HS-27A (cell line): ENCODE data around the gene KRT80.

Experiments used
- DNase-seq: peaks from one replicate; pipeline ENCODE4 v3.0.0-alpha.2; 2012; ENCODE audit warnings: low read depth, missing footprints

KRT80 gene

DNA sequence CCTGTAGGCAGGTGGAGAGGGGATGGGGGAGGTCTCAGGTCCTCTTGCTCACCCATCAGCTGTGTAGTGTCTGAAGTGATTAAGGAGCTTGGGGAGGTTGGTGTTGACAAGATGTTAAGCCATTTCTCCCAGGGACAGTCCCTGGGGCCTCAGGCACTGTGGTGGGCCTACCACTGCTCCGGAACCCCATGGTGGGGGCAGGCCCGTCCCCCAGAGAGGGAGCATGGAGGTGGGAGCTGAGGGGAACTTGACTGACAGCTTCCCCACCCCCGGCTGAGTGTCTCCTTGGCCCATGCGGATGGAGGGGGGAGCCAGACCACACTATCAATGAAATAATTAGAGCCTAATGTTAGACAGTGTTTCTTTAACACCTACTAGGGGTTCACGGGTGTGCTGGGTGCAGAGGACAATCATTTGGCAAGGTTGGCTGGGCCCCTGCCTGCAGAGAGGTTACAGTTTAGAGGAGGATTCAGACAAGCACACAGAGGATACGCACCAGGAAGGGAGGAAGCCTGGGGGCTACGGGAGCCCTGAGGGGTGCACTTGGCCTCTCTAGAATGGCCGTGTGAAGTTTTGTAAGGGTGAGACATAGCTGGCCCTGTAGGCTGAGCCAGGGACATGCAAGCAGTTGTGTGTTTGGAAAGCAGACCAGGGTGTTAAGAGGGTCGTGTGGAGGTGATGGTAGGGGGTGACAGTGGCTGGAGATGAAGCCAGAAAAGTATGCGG, 19.3 kb upstream of the KRT80 start:
- no peak for DNase-seq

DNA sequence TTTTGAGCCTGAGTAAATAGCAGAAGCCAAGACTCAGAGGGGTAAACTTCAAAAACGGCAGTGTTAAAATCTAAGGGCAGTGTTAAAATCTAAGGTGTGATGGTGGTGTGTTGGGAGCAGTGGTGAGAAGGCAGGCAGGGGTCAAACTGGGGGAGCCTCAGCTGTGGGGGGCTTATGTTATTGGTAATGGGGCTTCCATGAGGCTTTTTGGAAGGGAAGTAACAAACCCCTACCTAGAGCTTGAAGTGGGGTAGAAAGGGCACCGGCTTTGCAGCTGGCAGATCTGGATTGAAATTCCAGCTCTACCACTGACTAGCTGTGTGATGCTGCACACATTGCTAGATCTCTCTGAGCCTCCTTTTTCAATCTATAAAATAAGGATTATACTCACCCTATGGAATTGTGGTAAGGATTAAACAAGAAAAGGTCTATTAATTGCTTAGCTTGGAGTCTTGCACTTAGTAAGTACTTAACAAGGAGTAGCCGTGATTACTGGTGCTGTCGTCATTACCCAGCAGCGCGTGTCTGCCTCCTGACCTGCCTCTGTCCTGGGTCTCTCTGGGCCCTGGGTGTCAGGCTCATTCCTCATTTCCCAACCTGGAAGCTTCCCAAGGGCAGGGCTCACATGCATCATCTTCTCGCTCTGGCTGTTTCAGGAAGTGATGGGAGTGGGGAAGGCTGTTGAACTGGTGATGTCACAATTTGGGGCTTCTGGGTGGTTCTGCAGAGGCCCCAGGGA, 18.5 kb upstream of the KRT80 start:
- no peak for DNase-seq

DNA sequence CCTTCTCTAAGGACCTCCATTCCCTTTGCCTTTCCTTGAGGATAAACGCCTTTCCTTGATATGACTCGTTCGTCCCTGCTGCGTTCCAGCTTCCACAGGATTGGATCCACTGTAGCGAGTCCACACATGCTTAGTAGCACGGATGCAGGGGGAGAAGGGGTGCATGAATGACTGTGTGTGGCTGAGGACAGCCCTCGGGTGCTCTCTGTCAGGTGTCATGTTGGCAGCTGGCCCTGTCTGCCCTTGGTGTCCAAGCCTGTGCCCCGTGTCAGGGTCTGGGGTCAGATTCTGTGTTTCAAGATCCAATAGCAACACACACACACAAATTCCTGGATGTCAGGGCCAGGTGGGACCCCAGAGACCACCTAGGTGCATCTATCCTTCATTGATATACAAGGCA, 17.5 kb upstream of the KRT80 start:
- no peak for DNase-seq

DNA sequence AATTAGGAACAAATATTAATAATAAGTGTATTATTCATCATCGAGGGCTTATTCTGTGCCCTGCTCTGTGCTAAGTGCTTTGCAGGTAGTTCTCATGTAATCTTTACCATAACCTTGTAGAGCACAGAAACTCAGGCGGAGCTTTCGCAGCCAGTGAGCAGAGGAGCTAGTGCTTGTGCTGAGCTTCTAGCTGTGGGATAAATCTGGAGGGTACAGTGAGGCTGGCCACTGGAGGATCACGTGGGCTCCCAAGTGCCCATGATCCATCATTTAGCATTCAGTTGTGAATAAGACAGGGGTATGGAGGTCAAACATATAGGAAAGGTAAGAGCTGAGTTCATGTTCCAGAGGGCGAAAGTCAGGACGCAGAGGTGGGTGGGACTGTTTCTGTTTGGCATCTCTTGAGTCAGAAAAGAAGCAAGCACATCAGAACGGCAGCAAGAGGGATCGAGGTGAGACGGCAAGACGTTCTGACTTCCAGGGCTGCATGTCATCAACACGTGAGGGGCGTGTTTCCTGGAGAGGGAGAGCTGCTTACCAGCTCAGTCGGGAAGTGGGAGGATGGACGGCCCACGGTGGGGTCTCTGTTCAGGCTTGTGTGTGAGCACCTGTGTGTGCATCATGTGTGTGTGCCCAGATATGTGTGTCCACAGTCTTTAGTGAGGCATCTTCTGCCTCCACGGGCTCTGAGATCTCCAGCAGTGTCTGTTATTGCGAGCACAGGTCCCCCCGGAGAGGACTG, 16.8 kb upstream of the KRT80 start:
- no peak for DNase-seq

DNA sequence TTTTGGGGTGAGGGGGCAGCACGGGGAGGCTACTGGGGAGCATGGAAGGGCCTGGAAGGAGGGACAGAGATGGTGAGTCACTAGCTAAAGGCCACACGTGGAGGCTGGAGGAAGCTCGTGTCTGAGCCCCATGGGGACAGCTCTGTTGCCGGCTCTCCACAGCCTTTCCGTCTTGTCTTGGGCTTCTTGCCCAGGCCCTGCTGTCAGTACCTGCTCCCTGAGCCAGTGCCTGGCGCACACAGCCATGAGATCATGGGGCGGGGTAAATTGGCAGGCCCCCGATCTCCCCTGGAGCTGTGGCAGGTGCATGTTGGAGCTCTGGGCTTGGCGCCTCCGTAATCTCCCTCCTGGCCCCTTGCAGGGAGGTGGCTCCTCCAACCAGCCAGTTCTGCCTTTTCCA, 16.1 kb upstream of the KRT80 start:
- no peak for DNase-seq

DNA sequence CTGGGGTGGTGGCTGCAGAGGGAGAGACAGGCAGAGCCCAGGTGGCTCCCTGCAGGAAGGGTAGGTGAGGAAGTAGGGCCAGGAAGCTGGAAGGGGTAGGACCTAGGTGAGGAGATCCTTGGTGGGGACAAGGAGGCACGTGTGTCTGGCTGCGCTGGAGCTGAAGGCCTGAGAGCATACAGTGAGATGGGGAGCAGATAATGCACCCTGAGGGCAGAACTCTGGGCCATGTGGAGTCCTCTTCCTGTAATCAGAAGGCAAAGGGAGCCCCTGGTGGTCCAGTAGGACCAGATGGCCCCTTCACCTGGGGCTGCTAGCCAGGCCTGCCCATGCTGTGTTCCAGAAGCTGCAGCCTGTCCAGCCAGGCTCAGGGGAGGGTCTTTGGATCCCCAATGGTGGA, 15.3 kb upstream of the KRT80 start:
- no peak for DNase-seq

DNA sequence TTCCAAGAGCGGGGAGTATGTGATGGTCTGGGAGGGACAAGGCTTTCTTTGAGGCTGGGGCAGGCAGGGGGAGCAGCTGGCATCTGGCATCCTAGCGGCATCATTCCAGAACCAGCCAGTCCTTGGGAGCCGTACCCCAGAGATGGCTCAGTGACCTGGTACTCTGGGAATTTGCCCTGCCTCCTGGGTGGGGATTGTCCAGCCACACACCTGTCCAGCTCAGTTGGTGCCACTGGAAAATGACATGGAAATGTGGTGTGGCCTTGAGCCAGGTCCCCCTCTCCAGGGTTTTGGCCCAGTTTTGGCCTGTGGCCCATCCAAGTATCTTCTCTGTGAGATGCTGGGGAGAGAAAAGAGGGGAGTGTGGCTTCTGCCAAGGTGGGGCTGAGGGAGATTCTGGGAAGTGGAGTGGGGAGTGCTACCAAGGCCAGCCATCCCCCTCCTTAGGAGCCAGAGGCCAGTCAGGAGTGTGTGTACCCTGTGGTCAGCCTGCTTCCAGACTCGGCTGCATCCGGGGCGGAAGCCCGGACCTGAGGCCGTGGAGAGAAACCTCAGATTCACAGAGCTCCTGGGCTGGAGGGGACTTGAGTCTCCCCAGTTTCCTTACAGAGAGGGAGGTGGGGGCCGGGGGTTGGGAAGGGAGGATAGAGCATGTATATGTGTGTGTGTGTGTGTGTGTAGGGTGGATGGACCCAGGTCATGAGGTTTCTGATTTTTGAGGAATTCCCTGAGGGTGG, 14.7 kb upstream of the KRT80 start:
- no peak for DNase-seq

DNA sequence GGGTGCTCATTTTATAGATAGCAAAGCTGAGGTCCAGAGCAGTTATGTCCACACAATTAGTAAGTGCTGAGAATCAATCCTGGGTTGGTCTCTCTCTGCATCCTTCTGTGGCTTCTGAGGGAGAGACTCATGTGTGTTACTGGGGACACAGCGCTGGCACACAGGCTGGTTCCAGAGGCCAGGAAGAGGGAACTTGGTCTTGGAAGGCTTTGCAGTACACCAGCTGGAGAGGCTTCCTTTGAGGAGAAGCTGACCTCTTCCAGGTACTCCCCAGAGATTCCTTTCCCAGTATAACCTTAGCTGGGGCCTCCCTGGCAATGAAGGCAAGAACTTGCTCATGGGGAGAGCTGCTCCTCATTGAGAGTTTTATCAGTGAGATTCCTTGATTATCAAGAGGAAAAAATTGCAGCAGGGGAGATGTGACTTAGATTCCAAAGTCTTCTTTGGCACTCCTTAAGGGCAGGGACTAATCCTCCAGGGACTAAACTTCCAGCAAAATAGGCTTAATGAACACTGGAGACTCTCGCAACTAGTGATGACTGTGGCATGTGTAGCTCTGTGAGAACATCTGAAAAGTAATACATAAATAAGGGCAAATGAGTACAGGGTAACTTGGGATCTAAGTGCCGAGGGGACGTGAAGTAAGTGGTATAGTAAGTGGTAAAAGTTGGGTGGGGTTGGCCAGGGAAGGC, 13.9 kb upstream of the KRT80 start:
- no peak for DNase-seq

DNA sequence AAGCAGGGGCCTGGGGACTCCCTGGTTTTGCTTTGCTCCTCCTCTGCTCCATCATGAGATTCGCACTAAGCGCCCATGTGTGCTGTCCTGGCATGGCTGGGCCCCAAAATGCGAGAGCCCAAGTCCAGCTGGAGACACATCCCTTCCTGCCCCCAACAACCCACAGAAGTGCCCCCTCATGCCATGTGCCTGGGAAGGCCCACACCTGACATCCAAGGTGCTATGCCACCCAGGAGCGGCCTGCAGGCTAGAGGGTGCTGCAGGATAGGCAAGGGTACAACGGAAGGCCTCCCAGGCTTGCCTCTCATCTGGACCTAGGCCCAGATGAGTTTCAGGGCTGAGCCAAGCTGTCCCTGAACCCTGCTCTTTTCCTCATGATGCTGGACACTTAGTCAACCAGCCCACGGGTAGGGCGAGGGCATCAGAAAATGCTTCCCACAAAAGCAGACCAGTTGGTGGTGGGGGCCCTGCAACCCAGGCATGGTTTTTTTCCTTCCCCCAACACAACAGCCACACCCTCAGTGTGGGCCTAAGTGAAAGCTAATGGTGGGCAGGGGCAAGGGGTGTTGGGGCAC, 13.2 kb upstream of the KRT80 start:
- no peak for DNase-seq

DNA sequence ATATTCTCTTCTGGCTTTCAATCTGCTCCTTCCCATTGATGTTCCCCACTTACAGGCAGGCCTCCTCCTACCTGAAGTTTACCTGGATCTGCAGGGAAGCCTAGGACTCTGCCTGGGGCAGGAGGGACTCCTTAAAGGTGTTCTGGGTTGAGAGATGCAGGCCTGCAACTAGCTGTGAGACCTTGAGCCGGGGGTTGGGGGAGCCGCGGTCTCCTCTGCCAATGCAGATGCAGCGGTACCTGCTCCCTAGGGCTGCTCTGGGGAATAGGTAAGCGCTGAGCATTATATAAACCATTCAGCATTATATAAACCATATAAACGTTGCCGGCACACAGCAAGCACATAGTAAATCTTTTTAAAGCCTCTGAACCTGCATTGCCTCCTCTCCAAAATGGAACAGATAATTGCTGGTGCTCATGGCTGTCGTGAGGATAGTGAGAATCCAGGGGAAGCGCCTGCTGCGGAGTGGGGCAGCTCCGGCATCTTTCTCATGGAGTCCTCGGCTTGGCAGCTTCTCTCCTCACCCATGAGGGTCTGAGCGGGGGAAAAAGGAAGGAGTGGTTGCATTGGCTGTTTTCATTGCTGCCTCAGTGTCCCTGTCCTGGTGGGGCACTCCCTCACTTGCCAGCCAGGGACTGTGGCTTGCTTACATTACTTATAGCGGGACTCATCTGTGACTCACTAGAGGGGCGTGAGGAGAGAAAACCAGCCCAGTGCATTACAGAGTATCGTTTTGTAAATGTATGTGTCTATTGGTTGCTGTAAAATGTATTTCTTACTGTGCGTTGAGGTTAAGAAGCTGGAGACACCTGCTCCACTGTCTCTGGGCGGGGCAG, 12.5 kb upstream of the KRT80 start:
- DNase-seq, result no peak

DNA sequence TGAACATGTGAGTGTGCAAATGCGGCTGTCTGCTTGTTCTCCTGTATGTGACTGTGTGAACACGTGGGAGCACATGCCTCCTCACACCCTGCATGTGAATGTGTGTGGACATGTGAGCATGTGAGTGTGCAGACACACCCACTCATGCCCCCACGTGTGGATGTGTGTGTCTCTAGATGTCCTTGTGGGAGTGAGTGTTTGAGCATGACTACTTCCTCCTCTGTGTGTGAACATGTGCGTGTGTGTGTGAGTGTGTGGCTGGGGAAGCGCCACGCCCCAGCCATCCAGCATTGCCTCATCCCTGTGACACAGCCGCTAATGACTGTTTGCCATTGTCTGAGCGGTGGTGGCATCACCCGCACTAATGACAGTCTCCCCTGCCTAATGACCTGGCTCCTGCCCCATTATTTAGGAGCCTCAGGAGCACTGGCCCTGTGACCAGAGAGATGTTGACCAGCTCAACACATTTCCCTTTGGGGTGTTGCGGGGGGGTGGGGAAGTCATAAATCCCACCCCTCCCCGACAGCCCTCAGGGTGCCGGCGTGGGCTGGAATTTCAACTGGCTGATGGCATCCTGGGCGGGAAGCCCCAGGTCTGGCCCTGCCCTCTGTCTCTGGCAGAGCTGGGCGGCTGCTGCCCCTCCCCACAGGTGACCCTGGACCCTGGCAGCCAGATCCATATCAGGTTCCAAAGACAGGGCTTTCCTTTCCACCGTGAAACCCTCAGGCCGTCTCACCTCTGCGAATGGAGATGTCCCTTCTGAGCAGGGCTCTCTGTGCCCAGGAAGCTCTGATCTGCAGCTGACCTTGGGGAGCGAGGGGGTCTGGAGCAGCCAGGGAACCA, 11.5 kb upstream of the KRT80 start:
- DNase-seq, result no peak

DNA sequence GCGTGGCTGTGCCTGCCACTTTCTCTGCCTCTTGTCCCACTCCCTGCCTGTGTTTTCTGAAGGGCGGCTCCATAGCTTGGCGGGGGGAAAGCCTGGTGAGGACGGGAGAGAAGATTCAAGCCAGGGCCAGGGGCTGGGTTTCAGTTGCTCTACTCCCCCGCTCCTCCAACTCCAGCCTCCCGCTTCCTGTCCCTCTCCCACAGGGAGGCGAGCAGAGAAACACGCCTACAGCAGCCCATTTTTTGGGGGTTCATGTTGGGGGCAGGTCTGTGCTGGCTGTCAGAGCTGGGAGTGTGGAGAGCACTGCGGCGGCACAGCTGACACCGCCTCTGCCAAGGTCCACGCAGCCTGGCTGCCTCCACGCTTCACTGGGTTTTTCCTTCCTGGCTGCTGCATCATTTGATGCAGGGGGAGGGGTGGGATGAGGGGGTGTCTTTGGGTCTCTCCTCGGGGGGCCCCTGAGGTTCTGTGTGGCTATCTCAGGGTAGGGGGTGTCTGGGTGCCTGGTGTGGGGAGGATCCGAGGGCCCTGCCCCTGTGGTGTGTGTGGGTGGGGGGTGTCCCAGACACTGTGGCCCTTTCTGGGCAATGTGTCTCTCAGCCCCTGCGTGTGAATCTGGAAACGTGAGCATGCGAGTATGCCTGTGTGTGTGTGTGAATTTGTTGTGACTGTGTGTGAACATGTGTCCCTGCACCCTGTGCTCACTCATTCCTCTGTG, 10.7 kb upstream of the KRT80 start:
- DNase-seq, result no peak

DNA sequence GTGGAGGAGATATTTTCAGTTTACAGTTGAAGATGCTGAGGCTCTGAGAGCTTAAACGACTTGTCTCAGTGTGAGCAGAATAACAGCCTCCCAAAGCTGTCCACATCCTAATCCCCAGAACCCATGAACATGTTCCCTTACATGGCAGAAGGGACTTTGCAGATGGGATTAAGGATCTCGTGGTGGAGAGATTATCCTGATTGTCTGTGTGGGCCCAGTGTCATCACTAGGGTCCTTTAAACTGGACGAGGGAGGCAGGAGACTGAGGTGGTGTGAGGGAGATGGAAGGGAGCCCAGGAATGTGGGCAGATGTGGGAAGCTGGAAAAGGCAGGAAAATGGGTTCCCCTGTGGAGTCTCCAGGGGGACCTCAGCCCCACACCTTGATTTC, 9.6 kb upstream of the KRT80 start:
- DNase-seq, result no peak

DNA sequence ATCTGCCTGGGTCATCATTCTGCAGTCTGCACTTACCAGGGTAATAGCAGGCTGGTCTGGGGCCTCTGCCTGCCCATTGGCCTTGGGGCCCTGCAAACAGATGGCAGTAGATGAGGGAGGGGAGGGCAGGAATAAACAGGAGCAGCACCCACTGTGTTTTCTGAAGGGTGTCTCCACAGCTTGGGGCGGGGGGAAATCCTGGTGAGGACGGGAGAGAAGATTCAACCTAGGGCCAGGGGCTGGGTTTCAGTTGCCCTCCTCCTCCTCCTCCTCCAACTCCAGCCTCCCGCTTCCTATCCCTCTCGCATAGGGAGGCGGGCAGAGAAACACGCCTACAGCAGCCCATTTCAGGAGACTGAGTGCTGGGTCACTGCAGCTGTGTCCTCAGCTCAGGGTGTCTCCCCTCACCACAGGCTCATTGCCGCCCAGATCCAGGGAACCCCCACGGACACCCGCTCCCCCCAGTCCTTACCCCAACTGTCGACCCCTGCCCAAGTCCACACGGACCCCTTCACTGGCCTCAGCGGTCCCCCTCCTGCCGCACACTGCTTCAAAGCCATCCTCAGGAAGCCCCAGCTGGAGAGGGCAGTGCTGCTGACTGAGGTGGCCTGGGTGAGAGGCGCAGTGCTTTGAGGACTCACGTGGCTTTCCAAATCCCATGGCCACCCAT, 9.1 kb upstream of the KRT80 start:
- no peak for DNase-seq

DNA sequence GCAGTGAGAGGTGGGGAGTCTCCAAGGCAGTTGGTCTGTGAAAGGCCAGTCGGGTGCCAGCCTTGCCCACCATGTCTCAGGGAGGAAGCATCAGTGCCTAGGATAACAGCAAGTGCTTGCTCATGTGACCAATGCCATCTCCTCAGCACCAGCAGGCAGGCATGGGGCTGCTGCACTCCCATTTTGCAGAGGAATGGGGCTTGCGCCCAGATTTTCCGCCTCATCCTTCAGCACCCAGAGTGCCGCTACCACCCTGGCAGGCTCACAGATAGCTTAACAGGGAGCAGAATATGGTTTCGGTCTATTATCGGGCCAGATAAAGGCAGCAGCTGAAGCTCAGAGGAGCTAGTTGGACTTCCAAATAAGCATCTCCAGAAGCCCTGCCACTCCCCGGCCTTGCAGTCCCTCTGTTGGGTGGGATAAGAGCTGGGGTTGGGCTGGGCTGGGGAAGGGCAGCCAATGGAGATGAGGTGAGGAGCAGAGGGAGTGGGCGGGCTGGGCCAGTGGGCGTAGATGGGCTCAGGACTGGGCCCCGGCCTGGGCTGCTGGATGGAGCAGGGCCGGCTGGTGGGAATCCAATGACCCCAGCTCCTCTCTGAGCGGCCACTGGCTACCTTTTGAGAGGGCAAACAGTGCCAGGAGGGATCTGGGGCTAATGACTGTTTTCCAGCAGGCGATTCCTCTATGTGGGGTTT, 8.4 kb upstream of the KRT80 start:
- DNase-seq, result no peak

DNA sequence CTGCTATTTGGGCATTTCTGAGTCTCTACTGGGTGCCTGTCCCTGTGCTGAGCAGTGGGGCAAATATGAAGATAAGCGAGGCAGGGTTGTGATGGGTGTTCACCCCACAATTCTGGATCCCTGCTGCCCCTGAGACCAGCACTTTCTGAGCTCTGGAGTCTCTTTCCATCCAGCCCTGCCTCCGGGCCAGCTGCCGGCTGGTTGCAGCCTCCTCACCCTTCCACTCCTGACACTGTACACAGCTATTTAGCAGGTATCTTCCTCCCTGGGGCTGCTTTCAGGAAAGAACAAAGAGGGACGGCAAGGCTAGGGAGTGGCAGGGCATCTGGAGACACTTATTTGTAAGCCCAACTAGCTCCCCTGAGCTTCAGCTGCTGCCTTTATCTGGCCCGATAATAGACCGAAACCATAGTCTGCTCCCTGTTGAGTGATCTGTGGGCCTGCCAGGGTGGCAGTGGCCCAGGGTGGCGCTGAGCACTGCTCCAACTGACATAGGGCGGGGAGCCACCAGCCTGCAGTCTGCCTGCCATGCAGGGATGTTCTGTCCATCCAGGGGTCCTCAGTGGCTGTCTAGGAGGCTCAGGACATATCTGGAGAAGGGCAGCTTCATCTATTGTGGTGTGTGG, 7.6 kb upstream of the KRT80 start:
- no peak for DNase-seq
